CD4-positive, alpha-beta T cell treated with Interleukin-17A for 1 hour (primary cell): ENCODE measurements around the gene GLT6D1.

Experiments
- DNase-seq: peaks from one replicate; pipeline ENCODE4 v3.0.0-alpha.2; 2020

The GLT6D1 gene

GRCh38 chr9:135607401-135608293 is 31.7 kb downstream of the GLT6D1 start:
- no peak for DNase-seq

- no peak for DNase-seq
Measured at GRCh38 chr9:135606885-135607259, 32.5 kb downstream of the GLT6D1 start.

- no peak for DNase-seq
Measured at GRCh38 chr9:135605238-135605781, 34.0 kb downstream of the GLT6D1 start.

GRCh38 chr9:135604437-135605237 is 34.7 kb downstream of the GLT6D1 start:
- no peak for DNase-seq

- DNase-seq, result peak; percentile 51
Measured at GRCh38 chr9:135602789-135603481, 36.4 kb downstream of the GLT6D1 start.

GRCh38 chr9:135601988-135602387 is 37.4 kb downstream of the GLT6D1 start:
- no peak for DNase-seq

GRCh38 chr9:135600296-135600817 is 39.0 kb downstream of the GLT6D1 start:
- no peak for DNase-seq

GRCh38 chr9:135596211-135596610 is 43.1 kb downstream of the GLT6D1 start:
- DNase-seq, result no peak

- no peak for DNase-seq
Measured at GRCh38 chr9:135592625-135593024, 46.7 kb downstream of the GLT6D1 start.

GRCh38 chr9:135592331-135592590 is 47.1 kb downstream of the GLT6D1 start:
- no peak for DNase-seq

- no peak for DNase-seq
Measured at GRCh38 chr9:135591506-135592330, 47.6 kb downstream of the GLT6D1 start.

GRCh38 chr9:135590486-135591079 is 48.8 kb downstream of the GLT6D1 start:
- DNase-seq, result no peak

- no peak for DNase-seq
Measured at GRCh38 chr9:135589596-135590485, 49.5 kb downstream of the GLT6D1 start.

GRCh38 chr9:135588886-135589595 is 50.3 kb downstream of the GLT6D1 start:
- no peak for DNase-seq

GRCh38 chr9:135588371-135588770 is 51.0 kb downstream of the GLT6D1 start:
- DNase-seq, result no peak

GRCh38 chr9:135587658-135588057 is 51.7 kb downstream of the GLT6D1 start:
- DNase-seq, result no peak

GRCh38 chr9:135586601-135587109 is 52.7 kb downstream of the GLT6D1 start:
- no peak for DNase-seq

- DNase-seq, result no peak
Measured at GRCh38 chr9:135584934-135585333, 54.4 kb downstream of the GLT6D1 start.

- no peak for DNase-seq
Measured at GRCh38 chr9:135584371-135584770, 55.0 kb downstream of the GLT6D1 start.

GRCh38 chr9:135583688-135584011 is 55.7 kb downstream of the GLT6D1 start:
- no peak for DNase-seq
